Measurements from ENCODE around the gene C7orf33. TPM values are rescaled to one million over a fixed set of nuclear protein-coding genes. Genes with fewer than 3 reads are reported as not detected.

C7orf33 gene
- total RNA-seq, 2 donors from 2014 or later, result not detected

DNA sequence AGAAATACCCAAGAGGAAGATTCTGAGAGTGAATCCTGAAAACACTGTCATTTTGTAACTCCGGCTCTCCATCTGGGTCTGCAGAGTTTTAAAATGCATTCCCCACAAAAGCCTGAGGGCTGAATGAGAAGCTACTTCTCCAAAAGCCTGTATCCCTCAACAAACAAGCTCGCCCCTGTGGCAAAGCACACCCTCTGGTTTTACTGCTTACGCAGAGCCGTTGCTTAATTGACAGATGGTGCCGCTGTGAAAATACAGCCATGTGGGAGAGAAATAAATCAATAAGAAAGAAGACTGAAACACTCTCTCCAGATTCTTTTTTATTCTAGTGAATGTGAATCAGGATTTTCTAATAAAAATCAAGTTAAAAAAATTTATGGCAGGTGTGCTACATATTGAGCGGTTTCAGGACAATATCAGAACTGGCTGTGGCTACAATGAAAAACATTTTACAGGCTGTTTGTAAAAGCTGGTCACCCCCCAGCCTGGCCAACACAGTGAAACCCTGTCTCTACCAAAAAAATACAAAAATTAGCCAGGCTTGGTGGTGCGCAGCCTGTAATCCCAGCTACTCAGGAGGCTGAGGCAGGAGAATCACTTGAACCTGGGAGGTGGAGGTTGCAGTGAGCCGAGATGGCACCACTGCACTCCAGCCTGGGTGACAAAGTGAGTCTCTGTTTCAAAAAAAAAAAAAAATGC, 32.5 kb downstream of the C7orf33 start:
- no peak overlapping the region for H3K4me3 Mint-ChIP-seq
- no peak overlapping the region for H3K27ac Mint-ChIP-seq
- ATAC-seq (replicated peaks in 1 of 2), result no peak
- peaks cover 6 to 7% of the 10 kb centered on the region in 2 donors for H3K9me3 Mint-ChIP-seq
- H3K27me3 Mint-ChIP-seq (ENCODE audit: low read depth), result peaks cover 34% of the 10 kb centered on the region
- no peak for DNase-seq
- peaks cover 11% of the 10 kb centered on the region in 2 donors for H3K36me3 Mint-ChIP-seq (ENCODE audit: insufficient read depth in 2 of 2)
- H3K4me1 Mint-ChIP-seq (ENCODE audit: low read depth), result peaks cover 40% of the 10 kb centered on the region

DNA sequence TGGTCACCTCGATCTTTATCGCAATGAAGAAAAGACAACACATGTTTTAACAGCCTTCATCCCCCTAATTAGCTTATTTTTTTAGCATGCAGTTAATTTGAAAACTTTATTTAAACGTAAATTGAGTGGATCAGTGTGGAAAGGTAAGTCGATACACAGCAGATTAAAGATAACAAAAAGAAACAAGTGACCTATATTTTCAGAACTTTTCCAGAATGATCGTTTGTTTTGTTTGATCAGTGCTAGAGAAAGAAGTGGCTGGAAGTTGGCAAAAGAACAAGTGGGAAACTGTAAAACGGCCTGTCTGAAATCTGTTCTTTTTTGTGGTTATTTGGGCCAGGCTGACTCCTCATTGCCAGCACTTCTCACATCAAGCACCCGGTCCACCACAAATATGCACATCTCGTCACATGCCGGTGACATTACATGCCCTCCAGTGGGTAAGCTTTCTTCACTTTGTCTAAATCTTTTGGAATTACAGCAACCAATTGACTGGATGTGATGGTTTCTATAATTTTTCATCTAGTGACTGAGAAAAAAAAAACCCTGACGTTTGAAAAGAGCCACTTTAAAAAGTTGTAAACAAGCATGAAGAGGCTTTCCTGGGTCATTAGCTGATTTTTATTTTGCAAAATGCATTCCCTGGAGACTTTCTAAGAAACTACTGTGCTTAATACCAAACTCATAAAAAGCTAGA, 33.2 kb downstream of the C7orf33 start:
- DNase-seq (no peak), ATAC-seq (replicated peaks in 1 of 2) (no peak)
- Mint-ChIP-seq H3K4me1 (ENCODE audit: low read depth) (peaks cover 47% of the 10 kb centered on the region), H3K36me3 (ENCODE audit: insufficient read depth in 2 of 2) (peaks cover 4% of the 10 kb centered on the region in 2 donors), H3K27me3 (ENCODE audit: low read depth) (peaks cover 27% of the 10 kb centered on the region), H3K9me3 (no peaks in the 10 kb centered on the region), H3K27ac (no peak overlapping the region), H3K4me3 (no peak overlapping the region)

DNA sequence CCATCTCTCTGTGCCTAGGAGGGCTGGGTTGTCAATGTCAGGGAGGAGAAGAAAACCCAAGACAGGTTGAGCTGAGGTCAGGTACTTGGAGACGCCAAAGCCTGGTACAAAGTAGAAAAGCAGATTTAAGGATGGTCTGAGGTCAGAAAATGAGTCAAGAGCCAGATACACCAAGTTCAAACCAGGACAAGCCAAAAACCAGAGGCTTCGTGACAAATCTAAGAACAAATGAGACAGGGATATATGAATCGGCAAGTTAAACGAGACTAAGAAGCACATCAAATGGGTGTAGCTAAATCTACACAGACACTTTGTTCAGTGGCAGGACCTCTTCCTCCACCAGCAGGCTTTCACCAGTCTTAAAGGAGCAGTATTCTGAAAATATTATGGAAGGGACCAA, 34.2 kb downstream of the C7orf33 start:
- Mint-ChIP-seq H3K27ac (no peak overlapping the region), H3K36me3 (ENCODE audit: insufficient read depth in 2 of 2) (peaks cover 4% of the 10 kb centered on the region in 2 donors), H3K4me1 (ENCODE audit: low read depth) (peaks cover 51% of the 10 kb centered on the region), H3K4me3 (no peak overlapping the region), H3K27me3 (ENCODE audit: low read depth) (peaks cover 22% of the 10 kb centered on the region), H3K9me3 (no peaks in the 10 kb centered on the region)
- DNase-seq, result peak in 1 of 2 donors; percentile 3
- ATAC-seq (replicated peaks in 1 of 2), result peak; percentile 72 to 76

DNA sequence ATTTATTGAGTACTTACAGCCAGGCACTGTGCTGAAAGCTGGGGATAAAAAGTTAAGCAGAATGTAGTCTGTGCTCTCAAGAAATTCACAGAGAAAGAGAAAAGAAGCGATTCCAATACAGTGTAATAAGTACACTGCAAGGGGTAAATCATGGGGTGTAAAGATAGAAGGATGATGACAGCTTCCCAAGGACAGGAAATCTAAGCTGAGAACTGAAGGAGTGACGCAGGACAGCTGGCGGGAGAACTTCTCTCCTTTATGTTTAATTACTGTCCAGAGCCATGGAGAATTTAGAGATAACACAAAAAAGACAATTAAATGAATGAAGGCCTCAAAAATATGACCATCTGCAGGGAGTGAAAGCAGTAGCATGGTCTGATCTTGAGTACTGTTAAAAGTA, 34.8 kb downstream of the C7orf33 start:
- peaks cover 4% of the 10 kb centered on the region in 2 donors for H3K36me3 Mint-ChIP-seq (ENCODE audit: insufficient read depth in 2 of 2)
- peaks cover 55% of the 10 kb centered on the region for H3K4me1 Mint-ChIP-seq (ENCODE audit: low read depth)
- H3K9me3 Mint-ChIP-seq, result no peaks in the 10 kb centered on the region
- ATAC-seq (replicated peaks in 1 of 2) (no peak), DNase-seq (no peak)
- H3K4me3 Mint-ChIP-seq, result no peak overlapping the region
- no peak overlapping the region for H3K27ac Mint-ChIP-seq
- H3K27me3 Mint-ChIP-seq (ENCODE audit: low read depth), result peaks cover 21% of the 10 kb centered on the region

DNA sequence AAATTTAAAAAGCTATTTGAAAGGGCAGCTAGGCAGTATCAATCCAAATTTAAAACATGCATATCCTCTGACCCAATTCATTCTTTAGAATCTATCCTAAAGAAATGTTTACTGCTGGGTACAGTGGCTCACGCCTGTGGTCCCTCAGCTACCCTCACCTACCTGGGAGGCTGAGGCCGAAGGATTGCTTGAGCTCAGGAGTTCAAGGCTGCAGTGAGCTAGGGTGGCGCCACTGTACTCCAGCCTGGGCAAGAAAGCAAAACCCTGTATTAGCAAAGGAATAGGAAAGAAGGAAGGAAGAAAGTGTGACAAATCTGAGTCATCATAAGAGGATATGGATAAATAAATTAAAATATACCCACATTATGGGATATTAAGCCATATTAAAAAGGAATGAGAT, 36.3 kb downstream of the C7orf33 start:
- H3K27ac Mint-ChIP-seq, result no peak overlapping the region
- peaks cover 6% of the 10 kb centered on the region for H3K27me3 Mint-ChIP-seq (ENCODE audit: low read depth)
- ATAC-seq (replicated peaks in 1 of 2), result no peak
- H3K36me3 Mint-ChIP-seq (ENCODE audit: insufficient read depth in 2 of 2), result no peaks in the 10 kb centered on the region
- no peak for DNase-seq
- H3K4me3 Mint-ChIP-seq, result no peak overlapping the region
- H3K9me3 Mint-ChIP-seq, result no peaks in the 10 kb centered on the region
- H3K4me1 Mint-ChIP-seq (ENCODE audit: low read depth), result peaks cover 42% of the 10 kb centered on the region

DNA sequence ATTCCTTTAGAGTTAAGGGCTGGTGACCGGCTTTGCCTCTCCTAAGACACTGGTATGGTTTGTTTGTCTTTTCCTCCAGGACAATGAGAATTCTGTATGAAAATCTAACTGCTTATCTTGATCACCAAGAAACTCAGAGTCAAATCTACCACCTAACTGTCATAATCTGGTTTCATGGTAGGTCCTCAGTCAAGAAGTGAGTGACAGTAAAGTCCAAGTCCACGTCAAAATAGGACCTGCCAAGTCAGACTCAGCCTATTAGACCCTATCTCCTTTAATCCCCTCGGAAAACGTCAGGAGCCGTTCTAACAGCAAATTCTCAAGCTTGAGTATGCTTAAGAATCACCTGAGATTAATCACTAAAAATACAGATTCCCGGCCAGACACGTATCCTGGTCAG, 37.4 kb downstream of the C7orf33 start:
- H3K27me3 Mint-ChIP-seq (ENCODE audit: low read depth), result peaks cover 6% of the 10 kb centered on the region
- H3K36me3 Mint-ChIP-seq (ENCODE audit: insufficient read depth in 2 of 2), result no peaks in the 10 kb centered on the region
- H3K27ac Mint-ChIP-seq, result no peak overlapping the region
- H3K9me3 Mint-ChIP-seq, result no peaks in the 10 kb centered on the region
- DNase-seq, result no peak
- no peak overlapping the region for H3K4me3 Mint-ChIP-seq
- peaks cover 45% of the 10 kb centered on the region for H3K4me1 Mint-ChIP-seq (ENCODE audit: low read depth)
- peak in 1 of 2 donors; percentile 65 for ATAC-seq (replicated peaks in 1 of 2)

DNA sequence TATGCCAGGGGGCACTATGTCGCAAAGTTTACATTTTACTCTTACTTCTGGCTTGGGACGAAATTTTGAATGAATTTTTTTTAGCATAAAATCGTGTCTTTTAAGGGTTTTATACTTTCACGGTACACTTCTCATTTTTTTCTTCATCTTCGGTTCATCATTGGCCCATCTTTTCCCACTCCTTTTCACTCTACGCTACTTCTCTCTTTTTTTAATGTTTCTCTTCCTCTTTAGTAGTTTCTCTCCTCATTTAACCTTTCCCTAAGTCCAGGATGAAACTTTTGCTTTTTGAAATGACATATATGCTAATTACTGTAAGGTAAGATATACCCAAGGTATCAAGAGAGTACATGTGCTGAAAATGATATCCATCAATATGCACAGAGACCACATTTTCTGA, 39.5 kb downstream of the C7orf33 start:
- Mint-ChIP-seq H3K27me3 (ENCODE audit: low read depth) (no peaks in the 10 kb centered on the region), H3K9me3 (peaks cover 0 to 5% of the 10 kb centered on the region in 2 donors), H3K4me1 (ENCODE audit: low read depth) (peaks cover 45% of the 10 kb centered on the region), H3K36me3 (ENCODE audit: insufficient read depth in 2 of 2) (peaks cover 0 to 1% of the 10 kb centered on the region in 2 donors), H3K27ac (no peak overlapping the region), H3K4me3 (no peak overlapping the region)
- ATAC-seq (replicated peaks in 1 of 2), result no peak
- no peak for DNase-seq

DNA sequence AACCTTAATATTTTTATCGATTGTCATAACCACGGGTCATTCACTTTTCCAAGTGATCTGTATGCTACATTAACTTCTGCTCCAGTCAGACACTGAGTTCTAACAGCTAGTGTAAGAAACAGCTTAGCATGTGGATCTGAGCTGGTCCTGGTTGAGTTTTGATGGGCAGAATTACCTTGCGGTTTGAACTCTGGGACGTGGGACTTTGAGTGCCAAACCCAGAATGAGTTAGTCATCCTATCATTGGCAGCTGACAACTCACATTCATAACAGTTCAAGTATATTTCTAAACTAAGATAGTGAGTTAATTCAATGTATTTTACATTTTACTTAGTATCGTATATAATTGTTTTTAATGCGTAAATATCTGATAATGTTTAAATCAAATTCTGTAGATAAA, 43.2 kb downstream of the C7orf33 start:
- Mint-ChIP-seq H3K9me3 (peaks cover 0 to 5% of the 10 kb centered on the region in 2 donors), H3K4me1 (ENCODE audit: low read depth) (peaks cover 21% of the 10 kb centered on the region), H3K27me3 (ENCODE audit: low read depth) (no peaks in the 10 kb centered on the region), H3K36me3 (ENCODE audit: insufficient read depth in 2 of 2) (peaks cover 0 to 1% of the 10 kb centered on the region in 2 donors), H3K27ac (no peak overlapping the region), H3K4me3 (peak overlapping the region in 1 of 2 donors; percentile 26)
- DNase-seq (no peak), ATAC-seq (replicated peaks in 1 of 2) (peak in 1 of 2 donors; percentile 85)

DNA sequence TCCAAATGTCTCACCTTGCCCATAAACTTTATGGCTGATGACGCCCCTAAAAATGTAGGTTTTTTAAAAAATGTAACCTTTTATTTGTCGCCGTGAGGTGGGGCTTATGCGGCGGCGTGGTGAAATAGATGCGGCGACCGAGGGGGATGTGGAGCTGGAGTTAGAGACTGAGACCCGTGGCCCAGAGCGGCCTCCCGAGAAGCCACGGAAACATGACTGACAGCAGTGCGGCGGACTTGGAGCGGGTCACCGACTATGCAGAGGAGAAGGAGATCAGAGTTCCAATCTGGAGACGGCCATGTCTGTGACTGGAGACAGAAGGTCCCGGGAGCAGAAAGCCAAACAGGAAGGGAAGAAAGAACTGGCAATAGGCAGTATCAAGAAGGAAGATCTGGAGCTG, 46.5 kb downstream of the C7orf33 start:
- no peak overlapping the region for H3K4me3 Mint-ChIP-seq
- peaks cover 2 to 5% of the 10 kb centered on the region in 2 donors for H3K9me3 Mint-ChIP-seq
- DNase-seq (no peak), ATAC-seq (replicated peaks in 1 of 2) (no peak)
- H3K4me1 Mint-ChIP-seq (ENCODE audit: low read depth), result peaks cover 11% of the 10 kb centered on the region
- no peak overlapping the region for H3K27ac Mint-ChIP-seq
- no peaks in the 10 kb centered on the region for H3K27me3 Mint-ChIP-seq (ENCODE audit: low read depth)
- H3K36me3 Mint-ChIP-seq (ENCODE audit: insufficient read depth in 2 of 2), result peaks cover 0 to 1% of the 10 kb centered on the region in 2 donors

DNA sequence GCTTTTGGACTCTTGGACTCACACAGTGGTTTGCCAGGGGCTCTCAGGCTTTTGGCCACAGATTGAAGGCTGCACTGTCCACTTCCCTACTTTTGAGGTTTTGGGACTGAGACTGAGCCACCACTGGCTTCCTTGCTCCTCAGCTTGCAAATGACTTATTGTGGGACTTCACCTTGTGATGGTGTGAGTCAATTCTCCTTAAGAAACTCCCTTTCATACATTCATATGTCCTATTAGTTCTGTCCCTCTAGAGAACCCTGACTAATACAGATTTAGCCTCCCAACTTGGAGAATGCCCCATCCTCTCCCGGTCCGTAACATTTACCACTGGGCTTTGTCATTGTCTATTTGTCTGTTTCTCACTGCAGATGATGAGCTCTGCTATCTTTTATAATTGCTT, 55.3 kb downstream of the C7orf33 start:
- Mint-ChIP-seq H3K27ac (no peak overlapping the region), H3K27me3 (ENCODE audit: low read depth) (no peaks in the 10 kb centered on the region), H3K4me1 (ENCODE audit: low read depth) (no peaks in the 10 kb centered on the region), H3K36me3 (ENCODE audit: insufficient read depth in 2 of 2) (no peaks in the 10 kb centered on the region), H3K4me3 (no peak overlapping the region), H3K9me3 (no peaks in the 10 kb centered on the region)
- DNase-seq (no peak), ATAC-seq (replicated peaks in 1 of 2) (no peak)

DNA sequence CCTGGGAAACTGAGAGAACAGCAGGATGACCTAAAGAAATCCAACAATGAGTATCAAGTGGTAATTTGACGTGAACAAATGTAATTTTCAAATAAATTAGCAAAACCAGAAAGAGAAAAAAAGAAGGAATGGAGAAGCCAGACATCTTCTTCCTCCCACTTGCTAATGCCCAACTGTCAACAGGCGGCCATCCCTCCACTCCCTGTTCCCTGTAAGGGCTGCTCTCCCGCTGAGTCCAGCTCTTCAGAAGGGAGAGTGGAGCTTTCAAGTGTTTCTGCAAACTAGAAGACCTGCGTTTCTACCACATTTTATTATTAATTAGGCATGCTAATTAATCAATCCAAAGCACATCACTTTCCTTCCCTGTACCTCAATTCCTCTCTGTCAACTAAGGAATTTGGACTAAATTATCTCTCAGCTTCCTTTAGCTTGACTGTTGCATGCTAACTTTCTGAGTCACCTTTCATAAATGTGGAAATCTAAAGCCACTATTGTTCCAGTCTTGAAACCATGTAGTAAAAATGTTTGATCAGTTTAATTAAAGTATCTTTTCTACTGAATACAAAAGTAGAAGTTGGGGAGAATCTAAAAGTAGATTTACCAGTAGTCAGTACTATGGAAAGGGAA, 59.8 kb downstream of the C7orf33 start:
- Mint-ChIP-seq H3K9me3 (no peaks in the 10 kb centered on the region), H3K36me3 (ENCODE audit: insufficient read depth in 2 of 2) (no peaks in the 10 kb centered on the region), H3K4me3 (no peak overlapping the region), H3K4me1 (ENCODE audit: low read depth) (no peaks in the 10 kb centered on the region), H3K27ac (no peak overlapping the region), H3K27me3 (ENCODE audit: low read depth) (peaks cover 4% of the 10 kb centered on the region)
- ATAC-seq (replicated peaks in 1 of 2), result no peak
- no peak for DNase-seq

DNA sequence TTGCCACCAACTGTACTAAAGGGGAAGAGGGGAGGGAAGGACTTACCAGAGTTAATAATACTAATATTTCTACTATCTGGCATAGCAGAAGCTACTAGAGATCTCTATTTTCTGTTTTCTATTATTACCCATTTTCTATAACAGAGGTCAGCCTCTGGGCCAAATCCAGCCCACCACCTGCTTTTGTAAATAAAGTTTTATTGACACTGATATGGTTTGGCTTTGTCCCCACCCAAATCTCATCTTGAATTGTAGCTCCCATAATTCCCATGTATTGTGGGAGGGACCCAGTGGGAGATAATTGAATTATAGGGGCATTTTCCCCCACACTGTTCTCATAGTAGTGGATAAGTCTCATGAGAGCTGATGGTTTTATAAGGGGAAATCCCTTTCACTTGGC, 62.2 kb downstream of the C7orf33 start:
- no peak for DNase-seq
- Mint-ChIP-seq H3K4me3 (no peak overlapping the region), H3K27ac (no peak overlapping the region), H3K9me3 (no peaks in the 10 kb centered on the region), H3K4me1 (ENCODE audit: low read depth) (no peaks in the 10 kb centered on the region), H3K36me3 (ENCODE audit: insufficient read depth in 2 of 2) (no peaks in the 10 kb centered on the region), H3K27me3 (ENCODE audit: low read depth) (peaks cover 4% of the 10 kb centered on the region)
- no peak for ATAC-seq (replicated peaks in 1 of 2)

DNA sequence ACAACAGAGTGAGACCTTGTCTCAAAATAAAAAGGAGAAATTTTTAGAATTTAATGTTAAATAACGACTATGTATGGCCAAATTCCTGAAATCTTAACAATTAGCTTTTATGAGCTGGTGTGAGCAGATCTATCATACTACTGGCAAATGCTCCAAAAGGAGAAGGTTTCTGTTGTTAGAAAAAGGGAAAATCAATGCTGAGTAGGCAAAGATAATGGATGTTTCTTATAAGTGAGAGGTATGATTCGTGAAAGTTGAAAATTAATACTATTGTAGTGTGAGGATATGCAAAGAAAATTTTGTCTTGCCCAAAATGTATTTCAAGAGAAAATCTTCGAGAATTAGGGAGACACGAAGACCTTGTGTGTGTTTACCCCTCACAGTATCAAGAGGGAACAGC, 67.4 kb downstream of the C7orf33 start:
- no peak for DNase-seq
- Mint-ChIP-seq H3K27me3 (ENCODE audit: low read depth) (peaks cover 4% of the 10 kb centered on the region), H3K4me3 (no peak overlapping the region), H3K36me3 (ENCODE audit: insufficient read depth in 2 of 2) (no peaks in the 10 kb centered on the region), H3K4me1 (ENCODE audit: low read depth) (no peaks in the 10 kb centered on the region), H3K27ac (no peak overlapping the region), H3K9me3 (no peaks in the 10 kb centered on the region)
- ATAC-seq (replicated peaks in 1 of 2), result no peak
